Loucy (cell line): Measurements from ENCODE around the gene FTO.

Experiments used
- EZH2phosphoT487 ChIP-seq: fragments of 200-600 bp; IDR thresholded peaks from 2 replicates; pipeline ENCODE4 v1.6.1; 2018; ENCODE audit warnings: antibody characterized with exemption, mild to moderate bottlenecking, moderate library complexity, borderline replicate concordance
- TF ChIP-seq, protein P1 (sequence below): fragments of 200-600 bp; sonication (generic); conservative IDR thresholded peaks from 2 replicates; pipeline ENCODE4 v1.5.1; 2014; ENCODE audit warnings: mild to moderate bottlenecking, antibody characterized with exemption, low read length

DNA sequence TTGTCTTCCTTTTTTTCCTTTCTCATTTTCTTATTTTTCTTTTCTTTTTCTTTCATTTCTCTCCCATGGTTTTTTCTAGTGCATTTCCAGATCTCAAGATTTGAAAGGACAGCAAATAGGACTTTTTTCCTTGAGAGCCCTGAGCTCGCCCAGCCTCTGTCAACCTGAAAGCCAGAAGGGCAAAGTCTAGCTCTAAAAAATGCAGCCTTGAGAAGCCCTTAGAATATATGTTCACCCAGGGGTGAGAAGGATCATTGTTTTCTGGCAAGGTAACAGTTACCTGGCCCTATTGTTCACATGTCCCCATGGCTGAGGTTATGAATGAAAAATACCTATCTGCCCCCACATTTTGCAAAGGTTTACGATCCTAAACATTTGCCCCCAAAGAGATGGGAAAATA lies 364.3 kb downstream of the FTO start:
- TF ChIP-seq, protein P1, sequence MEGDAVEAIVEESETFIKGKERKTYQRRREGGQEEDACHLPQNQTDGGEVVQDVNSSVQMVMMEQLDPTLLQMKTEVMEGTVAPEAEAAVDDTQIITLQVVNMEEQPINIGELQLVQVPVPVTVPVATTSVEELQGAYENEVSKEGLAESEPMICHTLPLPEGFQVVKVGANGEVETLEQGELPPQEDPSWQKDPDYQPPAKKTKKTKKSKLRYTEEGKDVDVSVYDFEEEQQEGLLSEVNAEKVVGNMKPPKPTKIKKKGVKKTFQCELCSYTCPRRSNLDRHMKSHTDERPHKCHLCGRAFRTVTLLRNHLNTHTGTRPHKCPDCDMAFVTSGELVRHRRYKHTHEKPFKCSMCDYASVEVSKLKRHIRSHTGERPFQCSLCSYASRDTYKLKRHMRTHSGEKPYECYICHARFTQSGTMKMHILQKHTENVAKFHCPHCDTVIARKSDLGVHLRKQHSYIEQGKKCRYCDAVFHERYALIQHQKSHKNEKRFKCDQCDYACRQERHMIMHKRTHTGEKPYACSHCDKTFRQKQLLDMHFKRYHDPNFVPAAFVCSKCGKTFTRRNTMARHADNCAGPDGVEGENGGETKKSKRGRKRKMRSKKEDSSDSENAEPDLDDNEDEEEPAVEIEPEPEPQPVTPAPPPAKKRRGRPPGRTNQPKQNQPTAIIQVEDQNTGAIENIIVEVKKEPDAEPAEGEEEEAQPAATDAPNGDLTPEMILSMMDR = no peak
- no peak for TF ChIP-seq EZH2phosphoT487
